Calu3 (cell line): ENCODE measurements around the gene GPALPP1. TPM values are rescaled to one million over a fixed set of nuclear protein-coding genes. Genes with fewer than 3 reads are reported as not detected.

Source experiments
- BruUV-seq: library from RNA; stranded (reverse); fragments of 400-500 nt; replicated peaks from 2 replicates; lab custom pipeline; 2021; lab: Mats Ljungman, UMichigan
- CTCF ChIA-PET: fragments of 300-600 bp; sonication (Branson Sonifier 250); formaldehyde crosslinking; loops from one replicate; lab custom pipeline; 2022; ENCODE audit warnings: antibody characterized with exemption; lab: Charles Lee
- DNase-seq: peaks from one replicate; pipeline ENCODE4 v3.0.0; 2022
- H3K27ac Mint-ChIP-seq: one replicate; pipeline ENCODE4 v1.8.0; 2022; ENCODE audit warnings: mixed read lengths; ENCODE audit not compliant: unreplicated experiment
- H3K27me3 Mint-ChIP-seq: one replicate; pipeline ENCODE4 v1.8.0; 2022; ENCODE audit warnings: mixed read lengths; ENCODE audit not compliant: unreplicated experiment
- H3K36me3 Mint-ChIP-seq: one replicate; pipeline ENCODE4 v1.8.0; 2022; ENCODE audit warnings: mild to moderate bottlenecking, moderate library complexity, mixed read lengths; ENCODE audit not compliant: insufficient read depth, unreplicated experiment
- H3K4me1 Mint-ChIP-seq: one replicate; pipeline ENCODE4 v1.8.0; 2022; ENCODE audit warnings: mild to moderate bottlenecking, low read depth, mixed read lengths; ENCODE audit not compliant: unreplicated experiment
- H3K4me3 Mint-ChIP-seq: one replicate; pipeline ENCODE4 v1.8.0; 2022; ENCODE audit warnings: mild to moderate bottlenecking, low read depth, moderate library complexity, mixed read lengths; ENCODE audit not compliant: unreplicated experiment
- H3K9me3 Mint-ChIP-seq: one replicate; pipeline ENCODE4 v1.8.0; 2022; ENCODE audit warnings: low read depth, mixed read lengths; ENCODE audit not compliant: unreplicated experiment
- intact Hi-C: fragments of 100-400 bp; cut with micrococcal nuclease; formaldehyde crosslinking; loops from one replicate; pipeline ENCODE4 v1.10.0; 2022; ENCODE audit not compliant: unreplicated experiment
- total RNA-seq: library from RNA; stranded (reverse); gene quantifications from 2 replicates; pipeline ENCODE4 v1.2.3, GENCODE V29; 2022
- TF ChIP-seq, protein P1 (sequence below): fragments of 200-600 bp; IDR thresholded peaks from one replicate; pipeline ENCODE4 v1.8.0; 2022; ENCODE audit warnings: antibody characterized with exemption; ENCODE audit not compliant: unreplicated experiment

GPALPP1 gene
- total RNA-seq, 1 experiment from 2014 or later: 21.7 TPM

DNA sequence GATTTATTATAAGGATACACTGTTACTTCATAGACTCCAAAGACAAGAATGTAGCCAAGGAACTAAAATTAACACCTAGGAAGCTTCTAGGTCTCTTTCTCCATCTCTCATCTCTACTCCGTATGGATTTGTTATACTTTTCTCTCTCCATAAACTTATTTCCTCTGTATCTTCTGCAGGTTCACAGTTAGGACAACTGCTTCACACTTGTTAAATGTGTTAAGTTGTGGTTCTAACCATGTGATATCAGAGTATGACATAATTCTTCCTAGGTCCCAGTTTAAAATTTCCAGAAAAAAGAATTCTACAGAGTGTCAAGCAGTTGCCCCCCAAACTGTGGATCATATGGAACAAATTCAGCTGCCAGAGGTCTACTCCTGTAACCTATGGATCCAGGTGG lies 88.7 kb downstream of the GPALPP1 start:
- DNase-seq: no peak
- TF ChIP-seq, protein P1, sequence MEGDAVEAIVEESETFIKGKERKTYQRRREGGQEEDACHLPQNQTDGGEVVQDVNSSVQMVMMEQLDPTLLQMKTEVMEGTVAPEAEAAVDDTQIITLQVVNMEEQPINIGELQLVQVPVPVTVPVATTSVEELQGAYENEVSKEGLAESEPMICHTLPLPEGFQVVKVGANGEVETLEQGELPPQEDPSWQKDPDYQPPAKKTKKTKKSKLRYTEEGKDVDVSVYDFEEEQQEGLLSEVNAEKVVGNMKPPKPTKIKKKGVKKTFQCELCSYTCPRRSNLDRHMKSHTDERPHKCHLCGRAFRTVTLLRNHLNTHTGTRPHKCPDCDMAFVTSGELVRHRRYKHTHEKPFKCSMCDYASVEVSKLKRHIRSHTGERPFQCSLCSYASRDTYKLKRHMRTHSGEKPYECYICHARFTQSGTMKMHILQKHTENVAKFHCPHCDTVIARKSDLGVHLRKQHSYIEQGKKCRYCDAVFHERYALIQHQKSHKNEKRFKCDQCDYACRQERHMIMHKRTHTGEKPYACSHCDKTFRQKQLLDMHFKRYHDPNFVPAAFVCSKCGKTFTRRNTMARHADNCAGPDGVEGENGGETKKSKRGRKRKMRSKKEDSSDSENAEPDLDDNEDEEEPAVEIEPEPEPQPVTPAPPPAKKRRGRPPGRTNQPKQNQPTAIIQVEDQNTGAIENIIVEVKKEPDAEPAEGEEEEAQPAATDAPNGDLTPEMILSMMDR: no peak
- Mint-ChIP-seq H3K36me3 (no peaks in the 10 kb centered on the region), H3K4me3 (no peak overlapping the region), H3K4me1 (no peaks in the 10 kb centered on the region), H3K27me3 (no peaks in the 10 kb centered on the region), H3K9me3 (no peaks in the 10 kb centered on the region), H3K27ac (no peak overlapping the region)
- BruUV-seq: no TSS peak
- intact Hi-C loops: no loop called here
- CTCF ChIA-PET: no interaction called here

Other genes with a start within 250 kb of the GPALPP1 start
- 6.6 TPM in 2 replicates for gene NUFIP1, start 67 bp upstream of the GPALPP1 start, total RNA-seq
- gene GTF2F2, start 131.0 kb downstream of the GPALPP1 start, total RNA-seq: 21.1 and 23.9 TPM in 2 replicates
- gene KCTD4, start 211.5 kb downstream of the GPALPP1 start, total RNA-seq: not detected in 2 replicates